GM21529 (cell line): ENCODE results near the gene MYO5B.
"Not testable (repeated sequence)": the region's sequence is repeated elsewhere in the genome, so short reads cannot be mapped to it uniquely, and the experiment has no call there.

Source experiments
- ATAC-seq: cut with Tn5 transposase; IDR thresholded peaks from one replicate; pipeline ENCODE4 v1.9.1; 2021; ENCODE audit not compliant: unreplicated experiment

The MYO5B gene

DNA sequence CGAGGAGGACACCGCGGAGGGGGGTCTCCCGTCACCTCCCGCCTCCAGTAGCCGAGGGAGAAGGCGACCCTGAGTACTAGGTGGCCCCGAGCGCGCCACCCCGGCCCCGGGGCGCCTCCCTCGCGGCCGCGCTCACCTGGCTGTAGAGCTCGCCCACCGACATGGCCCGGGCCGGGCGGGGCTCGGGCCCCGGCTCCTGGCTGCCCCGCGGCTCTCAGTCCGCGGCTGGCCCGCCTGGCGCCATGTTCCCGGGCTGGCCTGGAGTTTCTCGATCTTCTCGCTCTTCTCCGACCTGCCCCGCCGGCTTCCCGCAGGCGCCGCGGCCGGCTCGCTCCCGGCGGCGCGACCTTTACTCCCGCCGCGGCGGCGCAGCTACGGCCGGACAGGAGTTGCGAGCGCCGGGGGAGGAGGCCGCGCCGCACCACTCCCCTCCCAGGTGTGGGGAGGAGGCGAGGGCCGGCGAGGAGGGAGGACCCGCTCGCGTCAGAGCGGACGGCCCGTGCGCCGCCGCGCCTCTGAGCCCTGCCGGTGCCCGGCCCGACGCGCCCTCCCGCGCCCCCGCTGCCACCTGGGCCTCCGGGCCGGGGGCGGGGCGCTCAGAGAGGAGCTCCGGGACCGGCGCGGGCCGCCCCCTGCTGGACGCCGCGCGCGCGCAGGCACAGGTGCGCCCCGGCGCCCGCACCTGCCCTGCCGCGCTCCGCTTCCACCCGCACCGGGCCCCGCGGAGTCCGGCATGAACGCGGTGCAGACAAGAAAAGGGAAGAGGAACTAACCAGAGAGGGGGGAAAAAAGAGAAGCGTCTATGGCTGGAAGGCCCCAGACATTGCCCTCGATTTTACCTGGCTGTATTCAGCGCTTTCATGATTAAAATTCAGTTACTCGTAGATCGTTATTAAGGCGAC, at the start of gene MYO5B:
Gene MYO5B (minus strand): TSS at position 517 of the 902 bp plus-strand sequence. CDS start 354 bp downstream, at position 163.
- ATAC-seq: peak; percentile 82

DNA sequence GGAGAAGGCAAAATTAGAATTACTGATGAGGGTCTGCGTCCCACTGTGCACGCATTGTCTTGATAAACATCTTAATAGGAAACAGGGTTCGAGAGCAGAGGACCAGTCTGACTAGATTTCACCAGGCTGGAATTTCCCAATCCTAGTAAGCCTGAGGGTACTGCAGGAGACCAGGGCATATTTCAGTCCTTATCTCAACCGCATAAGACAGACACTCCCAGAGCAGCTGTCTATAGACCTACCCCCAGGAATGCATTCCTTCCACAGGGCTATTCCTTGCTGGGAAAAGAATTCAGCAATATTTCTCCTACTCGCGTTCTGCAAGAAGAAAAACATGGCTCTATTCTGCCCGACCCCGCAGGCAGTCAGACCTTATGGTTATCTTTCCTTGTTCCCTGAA, 46.8 kb upstream of the MYO5B start:
- ATAC-seq: not testable (repeated sequence)

DNA sequence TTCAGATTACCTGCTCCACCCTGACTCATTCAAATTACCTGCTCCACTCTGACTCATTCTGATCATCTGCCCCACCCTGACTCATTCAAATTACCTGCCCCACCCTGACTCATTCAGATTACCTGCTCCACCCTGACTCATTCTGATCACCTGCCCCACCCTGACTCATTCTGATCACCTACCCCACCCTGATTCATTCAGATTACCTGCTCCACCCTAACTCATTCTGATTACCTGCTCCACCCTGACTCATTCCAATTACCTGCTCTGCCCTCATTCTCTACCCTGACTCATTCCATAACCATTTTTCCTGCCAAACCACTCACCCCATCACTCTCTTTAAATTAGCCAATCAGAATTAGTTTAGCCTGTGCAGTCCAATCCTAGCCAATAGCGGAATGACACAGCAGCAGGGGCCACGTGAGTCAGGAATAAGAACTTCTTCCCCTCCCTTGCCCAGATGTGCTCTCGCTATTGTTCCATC, 45.2 kb upstream of the MYO5B start:
- no peak for ATAC-seq

DNA sequence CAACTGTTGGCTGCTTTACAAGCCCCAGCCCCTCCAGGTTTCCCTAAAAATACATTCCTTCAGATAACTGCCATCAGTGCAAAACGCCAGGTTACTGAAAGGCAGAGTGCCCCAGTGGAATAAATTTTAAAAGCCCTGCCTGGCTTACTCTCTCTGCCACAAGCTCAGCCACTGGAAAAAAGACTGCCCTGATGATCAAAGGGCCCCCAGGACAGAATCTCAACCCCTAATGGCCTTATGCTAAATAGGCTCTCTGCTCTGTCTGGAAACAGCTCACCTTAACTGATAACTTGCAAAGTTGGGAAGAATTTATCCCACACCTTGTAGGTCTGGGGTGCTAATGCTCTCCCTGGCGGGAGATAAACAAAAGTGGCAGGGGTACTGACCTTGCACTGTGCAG, 37.5 kb upstream of the MYO5B start:
- ATAC-seq: no peak

DNA sequence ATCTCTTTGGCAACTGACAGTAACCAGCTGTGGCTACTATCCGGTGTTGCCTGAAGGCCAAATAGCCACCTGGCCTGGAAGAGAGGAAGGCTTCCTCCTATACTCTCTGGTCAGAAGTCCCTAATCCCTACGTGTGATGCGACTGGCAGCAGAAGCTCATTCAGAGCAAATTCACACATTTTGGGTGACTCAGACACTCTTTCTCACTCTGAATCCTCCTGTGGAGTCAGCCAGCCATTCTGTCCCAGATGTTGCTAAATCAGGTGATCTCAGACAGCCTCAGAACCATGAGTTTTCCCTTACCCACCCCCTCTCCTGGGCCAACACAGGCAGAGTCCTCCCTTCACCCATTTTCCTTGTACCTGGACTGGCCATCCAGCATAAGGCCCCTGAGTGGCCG, 36.7 kb upstream of the MYO5B start:
- no peak for ATAC-seq

DNA sequence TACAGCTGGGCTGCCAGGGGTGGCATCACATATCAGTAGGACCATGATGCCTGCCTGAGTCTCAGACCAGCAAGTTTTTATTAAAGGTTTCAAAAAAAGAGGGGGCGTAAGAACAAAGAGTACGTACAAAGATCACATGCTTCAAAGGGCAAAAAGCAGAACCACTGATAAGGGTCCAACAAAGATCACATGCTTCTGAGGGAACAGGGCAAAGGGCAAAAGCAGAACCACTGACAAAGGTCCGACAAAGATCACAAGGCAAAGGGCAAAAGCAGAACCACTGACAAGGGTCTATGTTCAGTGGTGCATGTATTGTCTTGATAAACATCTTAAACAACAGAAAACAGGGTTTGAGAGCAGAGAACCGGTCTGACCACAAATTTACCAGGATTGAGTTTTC, 25.3 kb upstream of the MYO5B start:
- ATAC-seq: not testable (repeated sequence)

DNA sequence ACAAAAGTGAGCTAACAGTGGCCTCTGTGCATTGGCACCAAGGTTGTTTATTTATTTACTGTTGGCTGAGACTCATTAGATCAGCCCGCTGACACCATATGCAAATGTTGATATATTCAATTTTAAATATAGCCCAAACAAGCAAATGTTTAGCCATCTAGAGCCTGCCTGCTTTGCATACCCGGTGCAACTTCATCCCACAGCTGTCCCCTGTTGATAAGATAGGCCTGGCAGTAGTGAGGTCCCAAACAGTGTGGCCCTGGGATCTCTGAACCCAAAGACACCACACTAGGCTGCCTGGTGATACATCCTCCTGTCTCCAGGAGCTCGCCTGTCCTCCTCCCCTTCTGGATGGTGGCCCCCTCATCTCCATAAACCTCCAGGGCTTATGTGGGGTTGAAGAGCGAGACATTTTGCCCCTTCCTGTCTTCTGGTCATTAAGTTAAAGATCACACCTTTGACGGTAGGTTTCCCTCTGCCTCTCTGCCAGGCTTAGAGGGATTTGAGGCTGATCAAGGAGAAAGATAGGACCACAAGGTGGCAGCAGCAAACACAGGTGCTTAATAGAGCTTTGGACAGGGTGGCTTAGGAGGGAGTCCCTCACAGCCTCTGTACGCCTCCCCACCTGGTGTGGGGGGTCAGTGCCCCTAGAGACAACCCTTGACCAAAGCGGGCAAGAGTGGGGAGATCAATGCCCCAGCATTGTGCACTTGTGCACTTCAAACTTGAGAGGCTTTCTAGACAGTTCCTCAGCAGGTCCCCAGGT, 23.7 kb upstream of the MYO5B start:
- peak; percentile 74 for ATAC-seq

DNA sequence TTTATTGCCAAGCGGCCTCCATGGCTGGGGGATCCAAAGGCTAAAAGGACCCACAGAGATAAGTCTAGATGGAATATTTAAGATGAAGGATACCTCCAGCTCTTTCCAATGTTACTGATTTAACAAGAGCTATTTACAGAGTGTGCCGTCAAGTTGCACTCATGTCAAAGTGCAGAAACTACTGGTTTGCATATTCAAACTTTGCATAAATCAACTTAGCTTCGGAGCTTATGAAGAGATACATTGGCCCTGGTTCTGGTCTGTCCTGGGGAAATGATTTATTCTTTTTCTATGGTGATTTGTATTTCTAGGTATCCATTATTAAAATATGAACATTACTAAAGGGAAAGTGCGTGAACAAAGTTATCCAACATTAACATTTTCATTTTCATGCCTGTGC, 14.4 kb upstream of the MYO5B start:
- ATAC-seq: no peak

DNA sequence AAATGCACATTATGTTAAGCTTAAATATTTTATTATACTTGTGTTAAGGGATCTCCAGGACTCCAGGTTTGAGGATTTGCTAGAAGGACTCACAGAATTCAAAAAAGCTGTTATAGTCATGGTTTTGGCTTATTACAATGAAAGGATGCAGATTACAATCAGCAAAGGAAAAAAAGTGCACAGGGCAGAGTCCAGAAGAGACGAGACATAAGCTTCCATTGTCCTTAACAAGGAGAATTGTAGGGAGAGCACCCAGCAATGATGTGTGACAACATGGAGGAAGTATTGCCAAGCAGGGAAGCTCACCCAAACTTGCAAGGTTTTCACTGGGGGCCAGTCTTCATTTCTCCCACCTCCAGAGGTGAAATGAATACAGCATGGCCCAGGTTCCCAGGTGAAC, 12.8 kb upstream of the MYO5B start:
- no peak for ATAC-seq

DNA sequence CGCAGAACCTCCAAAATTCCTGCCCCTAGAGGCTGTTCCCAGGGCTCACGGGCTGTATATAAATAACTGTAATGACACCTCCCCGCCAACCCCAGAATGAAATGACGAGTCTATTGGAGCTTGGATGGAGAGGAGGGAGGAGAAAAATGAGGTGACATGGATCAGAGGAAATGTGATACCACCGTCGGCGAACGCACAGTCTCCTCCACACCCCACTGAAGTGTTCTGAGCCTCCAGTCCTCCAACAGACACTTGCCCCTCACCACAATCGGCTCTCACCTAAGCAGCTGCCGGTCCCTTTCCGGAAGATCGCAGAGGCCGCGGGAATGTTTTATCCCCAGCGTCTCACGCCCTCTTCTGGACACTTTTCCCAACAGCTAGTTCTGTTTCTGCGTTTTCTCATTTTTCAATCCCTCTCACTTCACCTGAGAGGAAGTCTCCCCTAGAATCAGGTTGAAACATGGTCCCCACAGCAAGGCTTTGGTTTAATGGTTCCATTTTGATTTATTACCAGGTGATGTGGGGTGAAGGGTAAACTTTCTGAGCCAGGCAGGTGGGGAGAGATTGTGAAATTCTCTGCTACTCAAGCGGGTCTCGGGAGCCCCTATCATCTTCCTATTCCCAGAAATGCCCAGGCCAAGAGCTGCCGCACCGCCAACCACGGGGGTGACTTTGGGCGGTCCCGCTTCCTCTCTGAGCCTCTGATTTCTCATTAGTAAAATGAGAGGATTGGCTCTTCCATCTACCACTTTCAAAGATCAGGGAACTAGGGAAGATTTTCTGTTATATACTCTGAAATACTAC, 9.1 kb upstream of the MYO5B start:
- no peak for ATAC-seq

DNA sequence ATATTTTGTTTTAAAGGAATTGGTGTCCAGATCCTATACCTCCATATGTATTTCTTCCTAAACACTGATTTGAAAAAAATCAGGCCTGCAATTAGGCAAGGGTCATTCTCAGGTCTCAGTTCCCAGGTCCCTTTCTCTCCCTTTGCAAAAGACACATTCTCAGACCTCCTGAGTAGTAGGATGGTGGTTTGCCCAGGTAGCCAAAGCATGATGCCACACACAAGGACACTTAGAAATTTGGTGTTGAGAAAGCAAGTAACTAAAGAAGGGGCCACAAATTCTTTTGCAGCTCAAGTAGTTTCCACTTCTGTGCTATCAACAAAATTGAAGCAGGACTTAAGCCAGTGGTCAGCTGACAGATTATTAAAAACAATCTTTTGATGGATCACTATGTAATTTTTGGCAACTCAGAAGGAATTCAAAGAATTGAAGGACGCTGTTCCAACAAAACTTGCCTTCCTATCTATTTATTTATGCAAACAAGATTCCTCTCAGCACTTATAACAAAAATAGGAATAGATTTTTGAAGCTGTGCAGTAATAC, 6.6 kb upstream of the MYO5B start:
- no peak for ATAC-seq

DNA sequence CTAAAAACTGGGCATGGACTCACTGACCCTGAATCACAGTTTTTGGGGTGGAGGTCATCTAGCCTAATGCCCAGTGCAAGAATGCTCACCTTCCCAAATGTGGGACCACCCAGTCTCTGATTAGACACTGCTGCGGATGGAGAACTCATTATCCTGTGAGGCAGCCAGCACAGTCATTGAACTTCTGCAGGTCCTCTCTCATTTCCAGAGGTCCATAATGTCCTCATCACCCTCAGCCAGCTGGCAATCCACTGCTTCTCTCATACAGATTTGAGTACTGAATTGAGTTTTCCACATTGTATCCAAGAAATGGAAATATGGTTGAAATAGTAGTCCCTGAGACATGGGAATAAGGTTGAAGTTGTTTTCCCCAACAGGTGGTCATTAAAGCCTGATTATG, 5.0 kb upstream of the MYO5B start:
- no peak for ATAC-seq

DNA sequence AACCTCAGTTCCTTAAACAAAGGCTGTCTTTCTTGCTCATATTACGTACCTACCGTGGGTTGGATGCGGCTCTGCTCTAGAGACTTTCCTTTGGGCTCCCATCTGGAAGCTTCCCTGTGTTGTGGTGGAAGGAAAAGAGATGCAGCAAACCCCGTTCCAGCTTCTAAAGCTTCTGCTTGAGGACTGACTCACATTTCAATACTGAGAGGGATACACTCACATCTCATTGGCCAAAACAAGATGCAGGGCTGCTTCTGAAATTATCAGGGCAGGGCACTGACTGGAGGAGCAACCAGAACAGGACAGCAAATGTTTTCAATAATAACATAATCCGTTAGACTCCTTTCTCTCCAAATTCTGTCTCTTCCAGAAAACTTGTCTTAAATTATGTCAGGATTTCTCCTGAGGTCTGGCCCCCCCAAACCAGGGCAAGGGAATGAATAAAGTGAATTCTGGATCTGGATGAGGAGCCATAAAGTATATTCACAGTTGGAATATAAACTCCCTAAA, 4.5 kb upstream of the MYO5B start:
- ATAC-seq: no peak

DNA sequence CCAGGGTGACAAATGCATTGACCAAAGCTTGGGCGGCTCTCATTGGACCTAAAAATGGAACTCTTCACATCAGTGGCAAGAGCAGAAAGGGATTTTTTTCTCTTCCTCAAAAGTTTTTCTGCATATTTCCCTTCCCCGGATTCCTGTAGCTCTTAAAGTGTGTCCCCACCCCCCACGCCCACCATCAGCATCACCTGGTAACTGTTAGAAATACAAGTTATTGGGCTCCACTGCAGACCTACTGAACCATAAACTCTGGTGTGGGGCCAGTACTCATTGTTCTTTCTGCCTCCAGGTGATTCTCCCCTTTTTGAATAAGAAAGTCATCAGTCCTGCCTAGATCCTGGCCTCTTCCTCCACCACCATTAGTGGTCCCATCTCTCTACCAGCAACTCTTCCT, 1.3 kb upstream of the MYO5B start:
- no peak for ATAC-seq

DNA sequence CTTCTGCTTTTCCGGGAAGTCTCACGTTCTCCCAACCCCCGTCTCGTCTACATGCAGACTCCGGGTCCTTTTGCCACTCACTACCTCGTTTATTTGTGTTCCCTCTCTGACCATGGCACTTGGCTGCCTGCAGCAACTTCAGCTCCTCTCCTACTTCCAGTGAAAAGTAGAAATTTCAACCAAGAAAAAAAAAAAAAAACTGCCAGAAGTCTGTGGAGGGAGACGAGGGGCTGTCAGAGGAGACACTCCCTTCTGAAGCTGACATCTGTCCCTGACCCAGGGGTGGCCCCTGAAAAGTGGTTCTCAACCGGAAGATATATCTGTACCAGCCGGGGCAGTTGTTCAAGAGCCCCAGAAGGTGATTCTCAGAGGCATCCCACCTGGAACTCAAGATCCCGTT, 742 bp upstream of the MYO5B start:
- ATAC-seq: no peak

DNA sequence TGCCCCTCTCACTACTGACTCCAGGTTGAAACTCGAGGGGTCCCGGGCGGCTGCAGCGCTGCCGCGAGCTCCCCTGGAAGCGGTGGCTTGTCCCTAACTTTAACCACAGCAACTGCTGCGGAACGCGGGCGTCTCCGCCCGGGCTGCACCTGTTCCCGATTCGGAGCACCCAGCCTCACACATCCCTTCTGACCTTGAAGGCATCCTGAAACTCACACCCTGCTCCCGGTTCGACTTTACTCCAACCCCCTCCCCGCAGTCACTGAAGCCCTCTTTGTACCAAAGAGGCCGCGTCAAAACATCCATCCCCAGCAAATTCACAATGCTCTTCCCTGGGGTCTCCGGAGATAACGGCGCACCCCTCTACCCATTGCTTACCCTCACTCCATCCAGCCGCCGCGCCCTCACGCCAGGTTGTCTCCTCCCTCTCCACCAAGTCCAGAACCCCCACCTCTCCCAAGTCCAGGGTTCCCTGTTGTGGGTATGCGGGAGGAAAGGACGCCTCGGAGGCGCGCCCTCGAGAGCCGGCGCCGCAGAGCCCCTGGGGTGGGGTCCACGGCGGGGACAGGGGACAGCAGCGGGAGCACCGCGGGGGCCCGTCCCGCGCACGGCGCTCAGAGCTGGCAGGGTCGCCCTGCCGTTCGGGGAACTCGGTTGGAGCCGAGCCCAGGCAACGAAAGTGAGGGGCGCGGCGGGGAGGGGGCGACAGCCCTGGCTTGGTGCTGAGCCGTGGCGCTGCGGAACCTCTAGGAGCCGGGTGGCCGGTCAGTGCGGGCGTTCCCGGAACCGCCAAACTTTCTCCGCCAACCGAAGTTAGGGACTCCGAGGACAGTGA, 934 bp downstream of the MYO5B start:
- peak; percentile 4 for ATAC-seq

DNA sequence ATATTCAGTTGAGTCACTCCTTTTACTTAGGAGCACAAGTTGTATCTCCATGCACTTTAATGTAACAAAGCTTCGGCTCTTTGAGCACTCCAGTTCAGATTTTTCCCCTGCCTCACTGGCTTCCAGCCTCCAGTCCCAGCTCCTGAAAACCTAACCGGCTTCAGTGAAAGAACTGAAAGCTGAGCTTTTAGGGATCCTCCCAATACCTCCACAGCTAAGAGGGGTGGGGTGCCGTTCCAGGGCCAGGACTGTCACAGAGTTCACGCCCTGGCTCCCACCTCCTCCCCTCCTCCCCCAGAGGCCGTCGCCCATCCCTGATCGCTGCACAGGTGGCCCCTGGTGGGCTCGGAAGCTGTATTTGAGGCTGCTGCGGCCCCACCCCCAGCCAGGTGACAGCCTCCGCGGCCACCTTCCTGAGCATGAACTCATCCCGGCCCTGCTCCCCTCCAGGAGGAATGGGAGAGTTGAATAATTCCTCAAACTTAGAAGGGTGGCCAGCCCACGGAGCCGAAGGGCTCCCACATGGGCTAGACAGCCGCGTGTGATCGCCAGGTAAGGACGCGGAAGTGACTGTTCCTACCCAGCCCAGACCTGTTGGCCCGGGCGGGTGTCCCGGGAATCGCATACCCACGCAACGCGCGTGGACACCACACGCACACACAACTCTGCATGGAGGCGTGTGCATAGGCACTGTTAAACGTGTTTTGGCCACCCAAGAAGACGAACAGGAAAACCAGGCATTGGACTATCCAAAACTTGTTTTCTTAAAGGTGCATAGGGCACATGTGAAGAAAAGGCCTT, 1.8 kb downstream of the MYO5B start:
- ATAC-seq: no peak

DNA sequence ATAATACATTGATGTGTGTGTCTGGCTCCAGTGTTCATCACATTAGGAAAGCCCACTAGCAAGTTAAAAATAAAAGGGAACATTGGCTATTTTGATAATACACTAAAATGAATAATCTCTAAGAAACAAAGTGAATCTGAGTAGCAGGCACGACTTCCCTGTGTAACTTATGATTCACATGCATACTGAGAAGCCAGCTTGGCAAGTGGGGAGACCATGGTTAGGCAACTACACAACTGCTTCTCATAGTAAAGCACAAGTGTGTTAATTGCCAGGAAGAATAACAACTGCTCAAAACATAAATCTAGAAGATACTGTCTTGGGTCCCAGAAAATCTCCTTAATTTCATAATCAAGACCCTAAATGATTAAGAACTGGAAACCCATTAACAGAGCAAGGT, 4.0 kb downstream of the MYO5B start:
- no peak for ATAC-seq

DNA sequence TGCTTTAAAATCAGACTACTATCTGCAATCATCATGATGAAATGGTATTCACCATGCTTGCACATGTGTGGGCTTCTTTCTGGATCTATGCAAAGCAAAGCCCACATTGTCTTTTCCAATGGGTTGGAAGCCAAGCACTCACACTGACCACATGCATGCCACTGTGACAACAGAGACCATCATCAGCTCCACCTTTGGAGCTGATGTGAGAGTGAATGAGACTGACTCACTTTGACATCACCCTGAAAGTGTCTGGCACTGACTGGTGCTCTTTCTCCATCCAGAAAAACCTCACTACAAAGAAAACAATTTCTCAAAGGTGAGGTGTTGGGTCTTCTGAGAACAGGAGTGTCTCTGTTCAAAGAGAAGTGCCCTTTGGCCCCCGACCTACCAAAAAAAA, 4.7 kb downstream of the MYO5B start:
- ATAC-seq: no peak
